HG03066 (cell line): ENCODE data around the gene BAZ1B.
"Not testable (repeated sequence)": the region's sequence is repeated elsewhere in the genome, so short reads cannot be mapped to it uniquely, and the experiment has no call there.

Experiments
- ATAC-seq: cut with Tn5 transposase; IDR thresholded peaks from one replicate; pipeline ENCODE4 v1.9.1; 2021; ENCODE audit warnings: low read depth; ENCODE audit not compliant: unreplicated experiment

Gene BAZ1B

GRCh38 chr7:73544678-73545077, 22.6 kb upstream of the BAZ1B start:
- ATAC-seq, result no peak

DNA sequence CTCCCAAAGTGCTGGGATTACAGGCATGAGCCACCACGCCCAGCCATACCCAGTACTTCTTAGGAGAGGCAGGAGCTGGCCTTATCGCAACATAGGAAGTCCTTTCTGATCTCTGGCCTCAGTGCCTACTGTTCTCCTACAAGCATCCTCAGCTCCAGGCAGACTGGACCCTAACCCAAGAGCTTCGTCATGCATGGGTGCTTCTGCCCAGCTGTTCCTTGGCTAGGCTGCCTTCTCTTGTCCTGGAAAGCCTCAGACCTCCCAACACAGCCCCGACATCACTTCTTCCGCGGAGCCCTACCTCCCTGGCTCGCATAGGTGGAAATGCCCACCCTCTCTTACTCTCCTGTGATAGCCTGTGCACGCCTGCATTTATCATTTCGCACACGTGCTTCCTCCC, 19.6 kb upstream of the BAZ1B start:
- no peak for ATAC-seq

DNA sequence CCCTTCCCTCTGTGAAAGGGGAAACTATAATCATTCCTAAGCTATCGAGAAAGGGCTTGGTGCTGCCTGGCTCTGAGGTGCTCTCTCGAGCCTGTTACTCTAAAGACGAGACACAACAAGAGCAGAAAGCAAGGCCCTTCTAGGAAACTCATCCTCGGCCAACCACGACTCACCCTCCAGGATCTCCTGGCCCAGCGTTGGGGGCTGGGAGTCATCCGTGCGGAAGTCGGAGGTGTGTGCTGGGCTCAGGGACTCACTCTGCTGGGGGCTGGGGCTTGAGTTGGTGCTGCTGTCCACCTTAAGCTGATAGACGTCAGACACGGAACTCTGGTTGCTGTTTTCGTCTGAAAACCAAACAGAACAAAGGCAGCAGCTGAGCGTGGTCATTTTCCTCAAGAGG, 17.6 kb upstream of the BAZ1B start:
- no peak for ATAC-seq

DNA sequence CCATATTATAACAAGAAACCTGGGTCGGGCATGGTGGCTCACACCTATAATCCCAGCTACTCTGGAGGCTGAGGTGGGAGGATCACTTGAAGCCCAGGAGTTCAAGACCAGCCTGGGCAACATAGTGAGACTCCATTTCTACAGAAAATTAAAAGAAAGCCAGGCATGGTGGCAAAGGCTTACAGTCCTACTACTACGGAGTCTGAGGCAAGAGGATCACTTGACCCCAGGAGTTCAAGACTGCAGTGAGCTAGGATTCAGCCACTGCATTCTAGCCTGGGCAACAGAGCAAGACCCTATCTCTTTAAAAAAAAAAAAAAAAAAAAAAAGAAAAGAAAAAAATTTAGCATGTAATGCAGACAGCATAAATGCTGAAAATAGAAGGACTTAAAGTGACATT, 16.4 kb upstream of the BAZ1B start:
- ATAC-seq, result not testable (repeated sequence)

GRCh38 chr7:73537051-73537450, 15.0 kb upstream of the BAZ1B start:
- no peak for ATAC-seq

- ATAC-seq, result no peak
Observed at GRCh38 chr7:73536479-73536878, 14.4 kb upstream of the BAZ1B start.

GRCh38 chr7:73535918-73536317, 13.8 kb upstream of the BAZ1B start:
- ATAC-seq, result not testable (repeated sequence)

GRCh38 chr7:73533742-73534141, 11.6 kb upstream of the BAZ1B start:
- ATAC-seq, result no peak

DNA sequence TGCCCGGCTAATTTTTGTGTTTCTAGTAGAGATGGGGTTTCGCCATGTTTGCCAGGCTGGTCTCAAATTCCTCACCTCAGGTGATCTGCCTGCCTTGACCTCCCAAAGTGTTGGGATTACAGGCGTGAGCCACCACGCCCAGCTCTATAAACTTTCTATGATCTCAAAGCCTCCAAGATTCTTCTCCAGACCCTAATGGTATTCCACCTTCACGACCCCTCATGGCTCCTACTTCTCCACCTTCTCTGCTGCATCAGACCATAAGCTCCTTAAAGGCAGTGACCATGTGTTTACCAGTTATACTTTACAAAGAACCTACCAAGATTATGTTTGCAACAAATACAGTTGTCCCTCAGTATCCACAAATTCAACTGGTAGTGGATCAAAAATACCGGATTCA, 10.1 kb upstream of the BAZ1B start:
- no peak for ATAC-seq

- ATAC-seq, result no peak
Observed at GRCh38 chr7:73530800-73531199, 8.7 kb upstream of the BAZ1B start.

DNA sequence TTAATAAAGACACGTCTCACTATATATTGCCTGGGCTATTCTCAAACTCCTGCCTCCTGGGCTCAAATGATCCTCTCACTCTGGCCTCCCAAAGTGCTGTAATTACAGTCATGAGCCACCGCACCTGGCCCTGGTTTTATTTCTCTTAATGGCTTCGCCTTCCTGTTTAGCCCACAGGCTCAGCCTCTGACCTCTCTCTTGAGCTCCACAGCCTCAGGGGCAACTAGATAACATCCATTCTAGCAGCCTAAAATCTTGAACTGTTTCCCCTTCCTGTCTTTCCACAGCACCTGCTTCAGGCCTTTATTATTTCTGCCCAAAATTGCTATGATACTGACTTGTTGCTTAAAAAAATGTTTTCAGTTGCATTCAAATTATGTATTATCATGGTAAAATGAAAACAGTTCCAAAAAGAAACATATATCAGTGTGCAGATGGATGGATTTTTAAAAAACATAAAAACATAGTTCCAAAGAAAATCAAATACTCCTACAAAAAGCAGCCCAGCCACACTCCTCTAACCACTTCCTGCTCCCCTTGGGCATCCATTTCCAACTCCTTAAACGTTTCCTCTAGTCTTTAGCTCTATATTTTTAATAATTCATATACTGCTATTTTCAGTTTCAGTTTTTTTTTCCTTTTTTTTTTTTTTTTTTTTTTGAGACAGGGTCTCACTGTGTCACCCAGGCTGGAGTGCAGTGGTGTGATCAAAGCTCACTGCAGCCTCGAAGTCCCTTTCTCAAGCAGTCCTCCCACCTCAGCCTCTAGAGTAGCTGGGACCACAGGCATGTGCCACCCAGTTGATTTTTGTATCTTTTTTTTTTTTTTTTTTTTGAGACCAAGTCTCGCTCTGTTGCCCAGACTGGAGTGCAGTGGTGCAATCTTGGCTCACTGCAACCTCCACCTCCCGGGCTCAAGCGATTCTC, 5.1 kb upstream of the BAZ1B start:
- ATAC-seq, result no peak

DNA sequence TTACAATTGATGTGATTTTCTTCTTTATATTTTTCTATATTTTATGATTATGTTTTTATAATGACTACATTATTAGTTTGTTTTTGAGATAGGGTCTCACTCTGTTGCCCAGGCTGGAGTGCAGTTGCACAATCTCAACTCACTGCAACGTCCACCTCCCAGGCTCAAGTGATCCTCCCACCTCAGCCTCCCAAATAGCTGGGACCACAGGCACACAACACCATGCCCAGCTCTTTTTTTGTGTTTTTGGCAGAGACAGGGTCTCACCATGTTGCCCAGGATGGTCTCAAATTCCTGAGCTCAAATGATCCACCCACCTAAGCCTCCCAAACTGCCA, 4.0 kb upstream of the BAZ1B start:
- ATAC-seq, result not testable (repeated sequence)

GRCh38 chr7:73521636-73522104, 423 bp downstream of the BAZ1B start:
- ATAC-seq, result peak; percentile 46

- no peak for ATAC-seq
Observed at GRCh38 chr7:73520673-73521635, 1.1 kb downstream of the BAZ1B start.

DNA sequence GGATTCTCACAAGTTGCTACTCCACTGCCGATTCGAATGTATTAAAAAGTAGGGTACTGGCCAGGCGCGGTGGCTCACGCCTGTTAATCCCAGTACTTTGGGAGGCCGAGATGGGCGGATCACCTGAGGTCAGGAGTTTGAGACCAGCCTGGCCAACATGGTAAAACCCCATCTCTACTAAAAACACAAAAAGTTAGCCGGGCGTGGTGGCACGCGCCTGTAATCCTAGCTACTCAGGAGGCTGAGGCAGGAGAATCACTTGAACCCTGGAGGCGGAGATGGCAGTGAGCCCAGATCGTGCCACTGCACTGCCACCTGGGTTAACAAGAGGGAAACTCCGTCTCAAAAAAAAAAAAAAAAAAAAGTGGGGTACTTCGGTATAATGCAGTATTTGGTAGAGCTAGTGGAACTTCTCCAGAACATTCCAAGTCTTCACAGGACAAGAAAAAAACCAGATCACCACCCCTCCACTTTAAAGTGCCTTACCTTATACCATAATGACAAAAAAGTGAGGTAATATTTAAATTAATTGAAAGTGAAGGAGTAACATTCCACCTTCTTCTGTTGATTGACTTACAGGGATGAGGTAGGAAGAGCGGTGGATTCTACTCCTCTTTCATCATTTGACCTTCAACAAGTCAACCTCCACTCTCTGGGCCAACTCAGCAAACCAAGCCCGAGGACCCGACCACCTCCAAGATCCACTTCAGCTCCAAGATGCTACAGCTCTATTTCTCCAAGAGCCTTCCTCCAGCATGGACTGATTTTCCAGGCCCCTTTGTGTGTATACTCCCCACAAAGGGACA, 2.0 kb downstream of the BAZ1B start:
- no peak for ATAC-seq

DNA sequence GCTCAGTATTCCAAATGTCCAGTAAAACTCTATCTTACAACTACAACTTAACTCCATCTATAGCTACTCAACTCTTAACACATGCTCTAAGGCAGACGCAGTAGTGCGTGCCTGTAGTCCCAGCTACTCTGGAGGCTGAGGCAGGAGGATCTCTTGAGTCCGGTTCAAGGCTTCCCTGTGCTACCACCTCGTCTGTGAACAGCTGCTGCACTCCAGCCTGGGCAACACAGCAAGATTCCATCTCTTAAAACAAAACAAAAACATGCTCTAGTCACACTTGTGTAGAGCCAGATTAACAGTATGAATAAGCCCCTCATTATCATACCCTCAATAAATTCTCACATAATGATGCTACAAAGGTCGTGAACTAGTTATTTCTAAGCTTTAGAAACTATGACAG, 3.6 kb downstream of the BAZ1B start:
- no peak for ATAC-seq

DNA sequence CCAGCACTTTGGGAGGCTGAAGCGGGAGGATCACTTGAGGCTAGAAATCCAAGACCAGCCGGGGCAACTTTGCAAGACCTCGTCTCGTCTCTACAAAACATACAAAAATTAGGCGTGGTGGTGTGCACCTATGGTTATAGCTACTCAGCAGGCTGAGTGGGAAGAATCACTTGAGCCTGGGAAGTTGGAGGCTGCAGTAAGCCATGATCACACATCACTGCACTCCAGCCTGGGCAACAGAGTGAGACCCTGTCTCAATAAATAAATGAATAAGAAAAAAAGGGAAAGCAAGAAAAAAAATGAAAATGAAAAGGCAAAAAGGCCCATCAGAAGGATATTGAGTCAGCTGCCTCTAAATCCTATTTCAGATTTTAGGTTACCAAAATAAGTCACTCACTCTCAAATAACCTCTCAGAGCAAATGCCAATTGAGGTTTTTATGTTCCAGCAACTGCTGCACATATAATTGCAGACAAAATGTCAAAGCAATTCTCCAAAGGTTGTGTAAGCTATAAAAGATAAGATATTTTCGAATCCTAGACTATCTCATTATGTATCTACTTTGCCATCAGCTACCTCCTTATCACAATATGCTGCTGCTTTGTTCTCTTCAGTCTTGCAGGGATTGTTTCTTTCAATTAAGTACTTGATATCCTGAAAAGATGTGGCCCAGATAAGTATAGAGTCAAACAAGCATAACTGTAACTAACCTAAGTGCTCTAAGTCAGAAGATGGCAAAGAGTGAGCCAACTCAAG, 4.7 kb downstream of the BAZ1B start:
- ATAC-seq, result no peak

DNA sequence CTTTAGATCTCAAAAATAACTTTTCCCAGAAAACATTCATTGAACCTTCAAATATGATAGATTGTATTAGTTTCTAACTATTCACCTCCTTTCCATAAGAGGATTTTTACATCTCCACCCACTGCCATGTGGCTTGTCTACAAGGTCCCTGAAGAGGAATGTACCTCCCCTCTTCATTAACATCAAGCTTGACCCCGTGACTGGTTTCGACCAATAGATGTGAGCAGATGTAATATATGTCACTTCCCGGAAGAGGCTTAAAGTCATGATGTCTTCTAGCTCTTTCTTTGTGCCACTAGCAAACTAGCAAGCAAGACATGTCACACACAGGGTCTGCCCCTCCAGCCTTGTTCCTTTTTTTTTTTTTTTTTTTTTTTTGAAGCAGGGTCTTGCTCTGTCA, 6.9 kb downstream of the BAZ1B start:
- no peak for ATAC-seq

- no peak for ATAC-seq
Observed at GRCh38 chr7:73512018-73512780, 9.9 kb downstream of the BAZ1B start.
